T-cell (primary cell): ENCODE results near the gene PPP1R15B. TPM values are rescaled to one million over a fixed set of nuclear protein-coding genes. Genes with fewer than 3 reads are reported as not detected.

ENCODE experiments used
- ATAC-seq, 4 experiments: fragments of 200-7000 bp in 3 of 4; fragments of 150-1000 bp in 1 of 4; cut with Tn5 transposase; replicated peaks in 1 of 4; 1 replicate in 3 of 4; 2 replicates in 1 of 4; pipeline ENCODE4 v1.10.0; 2021; ENCODE audit warnings: moderate library complexity in 3 of 4, mild to moderate bottlenecking in 2 of 4, moderate number of reproducible peaks in 1 of 4
- CTCF ChIA-PET, 2 donors: fragments of 300-600 bp; sonication (Branson Sonifier 250); formaldehyde crosslinking; loops; one replicate each; lab custom pipeline; 2022; ENCODE audit warnings: antibody characterized with exemption in 2 of 2; lab: Charles Lee
- POLR2A ChIA-PET, 2 donors: fragments of 300-600 bp; sonication (Branson Sonifier 250); formaldehyde crosslinking; loops; one replicate each; lab custom pipeline; 2022; ENCODE audit warnings: antibody characterized with exemption in 2 of 2; lab: Charles Lee
- DNase-seq, 35 experiments: peaks; one replicate each; pipeline versions ENCODE4 v3.0.0 to v3.0.0-alpha.2; 2013 to 2023
- H3K27ac ChIP-seq: one replicate; pipeline ENCODE4 v1.5.1; 2013; ENCODE audit warnings: low read length
- H3K27me3 ChIP-seq, 2 experiments: replicated peaks in 1 of 2; 1 replicate in 1 of 2; 2 replicates in 1 of 2; pipeline versions ENCODE4 v1.6.1 to v1.7.0; 2013; ENCODE audit warnings: low read length in 1 of 2, mixed read lengths in 1 of 2; ENCODE audit not compliant: control insufficient read depth in 2 of 2, insufficient read depth in 2 of 2; ENCODE audit errors: extremely low read depth in 1 of 2
- H3K36me3 ChIP-seq, 2 donors: 1 replicate in 1 of 2; 2 replicates in 1 of 2; pipeline versions ENCODE4 v1.6.1 to v1.7.0; 2013; ENCODE audit warnings: low read length in 1 of 2; ENCODE audit not compliant: control insufficient read depth in 2 of 2, insufficient read depth in 1 of 2; ENCODE audit errors: extremely low read depth in 1 of 2
- H3K4me1 ChIP-seq, 2 experiments: 1 replicate in 1 of 2; 2 replicates in 1 of 2; pipeline versions ENCODE4 v1.6.1 to v1.7.0; 2013; ENCODE audit warnings: low read length in 2 of 2, mixed read lengths in 1 of 2; ENCODE audit not compliant: insufficient read depth in 2 of 2, control insufficient read depth in 1 of 2; ENCODE audit errors: extremely low read depth in 1 of 2
- H3K4me3 ChIP-seq, 2 donors: 1 replicate in 1 of 2; 2 replicates in 1 of 2; pipeline versions ENCODE4 v1.5.1 to v1.7.0; 2013; ENCODE audit warnings: mild to moderate bottlenecking in 2 of 2, low read length in 1 of 2, moderate library complexity in 1 of 2; ENCODE audit not compliant: control insufficient read depth in 1 of 2; ENCODE audit errors: extremely low read depth in 1 of 2
- H3K9me3 ChIP-seq: 2 replicates; pipeline ENCODE4 v1.7.0; 2013
- H3K27ac Mint-ChIP-seq, 2 donors: one replicate each; pipeline ENCODE4 v1.8.0; 2020 to 2021; ENCODE audit warnings: mild to moderate bottlenecking in 2 of 2, mixed read lengths in 2 of 2
- H3K27me3 Mint-ChIP-seq, 2 donors: one replicate each; pipeline ENCODE4 v1.8.0; 2021 to 2022; ENCODE audit warnings: mixed read lengths in 2 of 2
- H3K36me3 Mint-ChIP-seq: one replicate; pipeline ENCODE4 v1.8.0; 2021; ENCODE audit warnings: mixed read lengths
- H3K4me1 Mint-ChIP-seq, 3 donors: one replicate each; pipeline ENCODE4 v1.8.0; 2020 to 2022; ENCODE audit warnings: mixed read lengths in 3 of 3, mild to moderate bottlenecking in 1 of 3
- H3K4me3 Mint-ChIP-seq, 3 donors: one replicate each; pipeline ENCODE4 v1.8.0; 2020 to 2022; ENCODE audit warnings: mild to moderate bottlenecking in 3 of 3, mixed read lengths in 3 of 3, moderate library complexity in 3 of 3
- H3K9me3 Mint-ChIP-seq, 3 donors: one replicate each; pipeline ENCODE4 v1.8.0; 2020 to 2022; ENCODE audit warnings: mixed read lengths in 3 of 3
- WGBS: methylation state at CpG from one replicate; pipeline ENCODE4 v1.1.5; 2013; ENCODE audit warnings: missing lambda C conversion rate; ENCODE audit not compliant: insufficient coverage; 5-methylcytosine and 5-hydroxymethylcytosine counted together
- total RNA-seq, 35 experiments: library from RNA in 6 of 35; stranded (reverse) in 6 of 35; fragments of 120-200 nt in 1 of 35; gene quantifications; one replicate each; pipeline versions ENCODE4 v1.2.1 to v1.2.4 and lab custom pipeline; 2013 to 2026

Gene PPP1R15B
- total RNA-seq, 5 donors from 2014 or later (not counting 1 experiment from before 2014, with no cell fraction given), result 67.9 to 151 (median 70.6) TPM

DNA sequence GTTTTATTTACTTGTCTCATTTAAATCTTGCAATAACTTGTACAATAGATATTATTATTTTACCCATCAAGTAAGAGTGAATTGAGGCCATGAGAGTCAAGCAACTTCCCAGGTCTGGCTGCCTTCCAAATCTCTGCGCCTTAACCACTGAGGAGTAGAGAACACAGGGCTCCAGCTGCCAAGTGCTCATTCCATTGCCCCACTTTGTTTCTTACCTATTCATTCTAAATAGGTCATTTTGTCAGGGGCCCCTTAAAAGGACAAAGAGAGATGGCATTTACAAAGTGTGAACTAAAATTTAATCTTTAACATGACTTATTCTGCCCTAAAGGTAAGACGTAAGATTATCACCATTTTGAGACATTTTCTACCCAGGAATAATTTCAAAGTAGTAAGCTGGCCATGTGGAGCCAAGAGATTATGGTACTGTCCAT is 3.5 kb downstream of the PPP1R15B start:
- Histone ChIP-seq H3K9me3 (no peaks in the 10 kb centered on the region), H3K27ac (peak overlapping the region; percentile 100), H3K36me3 (peaks cover 4 to 32% of the 10 kb centered on the region in 2 donors), H3K4me3 (peak overlapping the region; percentile 96 to 100), H3K4me1 (peaks cover 12 to 14% of the 10 kb centered on the region in 2 experiments), H3K27me3 (no peaks in the 10 kb centered on the region)
- peak overlapping the region; percentile 98 to 99 (median 98) for H3K4me3 Mint-ChIP-seq
- ATAC-seq, result no peak
- H3K27ac Mint-ChIP-seq, result peak overlapping the region; percentile 80 to 100
- CTCF ChIA-PET, result interaction anchor here (0.5 to 4.9 kb wide), 7 partner anchors 10 to 1070 kb away, joined by 3 to 53 read pairs (median 4); no protein-coding TSS in a partner anchor
- peaks cover 28 to 52% (median 32%) of the 10 kb centered on the region in 3 donors for H3K4me1 Mint-ChIP-seq
- WGBS, result no CpG with 5 or more reads among the region's 2 CpGs
- DNase-seq, result peak in 23 of 35 experiments; percentile 11 to 63 (median 30)
- H3K27me3 Mint-ChIP-seq, result no peaks in the 10 kb centered on the region
- no peaks in the 10 kb centered on the region for H3K9me3 Mint-ChIP-seq
- H3K36me3 Mint-ChIP-seq, result peaks cover 50% of the 10 kb centered on the region
- POLR2A ChIA-PET, result interaction anchor here (0.6 to 1.8 kb wide), 5 partner anchors 9 to 105 kb away, joined by 3 to 15 read pairs (median 3); no protein-coding TSS in a partner anchor

DNA sequence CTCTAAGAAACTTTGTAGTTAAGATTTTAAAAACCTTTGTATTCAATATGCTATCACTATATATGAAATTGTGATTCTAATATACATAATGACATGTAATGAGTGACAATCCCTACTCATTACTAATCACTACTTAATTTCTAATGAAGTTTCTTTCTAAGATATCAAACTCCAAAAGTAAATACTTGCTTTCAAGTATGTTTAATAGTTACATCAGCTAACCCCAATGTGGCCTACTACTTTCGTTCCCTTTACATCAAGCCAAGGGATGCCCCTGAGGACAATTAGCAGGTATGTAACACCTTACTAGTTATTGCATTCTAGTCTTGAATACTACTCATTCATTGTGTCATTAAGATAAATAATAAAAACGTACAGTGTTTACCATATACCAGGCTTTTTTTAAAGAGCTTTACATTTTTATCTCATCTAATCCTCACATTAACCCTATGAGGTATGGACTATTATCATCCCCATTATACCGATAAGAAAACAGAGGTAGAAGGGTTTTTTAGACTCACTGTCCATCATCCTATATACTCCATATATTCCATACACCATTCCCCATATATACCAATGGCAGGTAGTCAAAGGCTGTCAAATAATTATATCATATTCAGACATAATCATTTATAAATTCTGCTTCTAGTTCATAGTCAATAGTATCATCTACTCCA is 4.2 kb downstream of the PPP1R15B start:
- ChIA-PET CTCF (interaction anchor here (0.6 to 4.9 kb wide), 5 partner anchors 9 to 96 kb away, joined by 3 to 53 read pairs (median 4); no protein-coding TSS in a partner anchor), POLR2A (interaction anchor here (0.6 to 1.8 kb wide), 6 partner anchors 9 to 106 kb away, joined by 3 to 15 read pairs (median 3); no protein-coding TSS in a partner anchor)
- Mint-ChIP-seq H3K4me1 (peaks cover 26 to 52% (median 29%) of the 10 kb centered on the region in 3 donors), H3K9me3 (no peaks in the 10 kb centered on the region), H3K27me3 (no peaks in the 10 kb centered on the region), H3K4me3 (peak overlapping the region; percentile 98 to 99 (median 98)), H3K36me3 (peaks cover 50% of the 10 kb centered on the region), H3K27ac (peak overlapping the region; percentile 40 to 80)
- H3K36me3 ChIP-seq, result peaks cover 4 to 33% of the 10 kb centered on the region in 2 donors
- DNase-seq (peak in 1 of 35 experiments; percentile 27), ATAC-seq (no peak)
- H3K4me1 ChIP-seq, result peaks cover 6 to 14% of the 10 kb centered on the region in 2 experiments
- no peaks in the 10 kb centered on the region for H3K9me3 ChIP-seq
- peak overlapping the region; percentile 96 to 100 for H3K4me3 ChIP-seq
- no peaks in the 10 kb centered on the region for H3K27me3 ChIP-seq
- WGBS, result no CpG with 5 or more reads among the region's 3 CpGs
- peak overlapping the region; percentile 100 for H3K27ac ChIP-seq

- Histone ChIP-seq H3K27ac (peak overlapping the region; percentile 28), H3K4me3 (peak overlapping the region; percentile 6 to 29), H3K9me3 (no peaks in the 10 kb centered on the region), H3K27me3 (no peaks in the 10 kb centered on the region), H3K4me1 (peaks cover 4 to 14% of the 10 kb centered on the region in 2 experiments), H3K36me3 (peaks cover 4 to 36% of the 10 kb centered on the region in 2 donors)
- Mint-ChIP-seq H3K27me3 (no peaks in the 10 kb centered on the region), H3K36me3 (peaks cover 50% of the 10 kb centered on the region), H3K4me1 (peaks cover 23 to 52% (median 28%) of the 10 kb centered on the region in 3 donors), H3K27ac (peak overlapping the region; percentile 23 to 72), H3K4me3 (peak overlapping the region; percentile 98 to 99 (median 98)), H3K9me3 (no peaks in the 10 kb centered on the region)
- no CpG with 5 or more reads among the region's 4 CpGs for WGBS
- no peak for DNase-seq
- ATAC-seq, result no peak
- ChIA-PET POLR2A (interaction anchor here (1.0 to 1.8 kb wide), 3 partner anchors 8 to 24 kb away, joined by 3 to 15 read pairs (median 6); no protein-coding TSS in a partner anchor), CTCF (interaction anchor here in 1 of 2 donors (4.9 kb wide), 1 partner anchor 9 kb away, joined by 53 read pairs; no protein-coding TSS in a partner anchor)
Measured at GRCh38 chr1:204406621-204407020, 5.0 kb downstream of the PPP1R15B start.

DNA sequence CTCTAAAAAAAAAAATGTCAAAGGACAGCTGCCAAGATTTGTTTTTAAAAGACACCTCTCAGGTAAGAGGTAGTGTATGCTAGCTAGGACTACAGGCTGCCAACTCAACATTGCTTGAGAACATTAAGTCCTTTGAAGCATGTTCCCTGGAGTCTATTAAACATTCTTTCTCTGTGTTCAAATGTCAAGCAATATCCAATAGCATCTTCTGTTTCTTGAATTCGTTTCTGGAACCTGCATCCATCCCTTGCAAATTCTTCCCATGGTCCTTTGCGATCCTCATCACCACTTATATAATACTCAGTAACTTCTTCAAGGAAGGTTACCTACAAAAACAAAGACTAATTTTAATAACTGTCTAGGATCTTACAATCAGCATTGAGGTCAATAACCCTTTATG is 5.6 kb downstream of the PPP1R15B start:
- Histone ChIP-seq H3K36me3 (peaks cover 4 to 36% of the 10 kb centered on the region in 2 donors), H3K4me3 (peak overlapping the region in 1 of 2 donors; percentile 6), H3K4me1 (peaks cover 4 to 14% of the 10 kb centered on the region in 2 experiments), H3K27ac (peak overlapping the region; percentile 28), H3K9me3 (no peaks in the 10 kb centered on the region), H3K27me3 (no peaks in the 10 kb centered on the region)
- WGBS, result 30% methylated on average over 2 of the region's 2 CpGs
- Mint-ChIP-seq H3K4me3 (peak overlapping the region; percentile 98 to 99 (median 98)), H3K4me1 (peaks cover 23 to 52% (median 29%) of the 10 kb centered on the region in 3 donors), H3K36me3 (peaks cover 52% of the 10 kb centered on the region), H3K27ac (peak overlapping the region; percentile 60 to 69), H3K27me3 (no peaks in the 10 kb centered on the region), H3K9me3 (no peaks in the 10 kb centered on the region)
- POLR2A ChIA-PET, result interaction anchor here (0.6 to 0.7 kb wide), 3 partner anchors 13 to 50 kb away, joined by 3 to 6 read pairs (median 3); no protein-coding TSS in a partner anchor
- no peak for ATAC-seq
- CTCF ChIA-PET, result no interaction called here
- no peak for DNase-seq

- 40% methylated on average over 2 of the region's 2 CpGs for WGBS
- CTCF ChIA-PET, result no interaction called here
- H3K27ac Mint-ChIP-seq, result peak overlapping the region in 1 of 2 donors; percentile 27
- POLR2A ChIA-PET, result no interaction called here
- Histone ChIP-seq H3K9me3 (no peaks in the 10 kb centered on the region), H3K36me3 (peaks cover 4 to 45% of the 10 kb centered on the region in 2 donors), H3K27me3 (no peaks in the 10 kb centered on the region), H3K4me1 (peaks cover 4 to 10% of the 10 kb centered on the region in 2 experiments), H3K4me3 (no peak overlapping the region), H3K27ac (peak overlapping the region; percentile 28)
- no peaks in the 10 kb centered on the region for H3K27me3 Mint-ChIP-seq
- peaks cover 23 to 52% (median 29%) of the 10 kb centered on the region in 3 donors for H3K4me1 Mint-ChIP-seq
- no peaks in the 10 kb centered on the region for H3K9me3 Mint-ChIP-seq
- no peak for ATAC-seq
- H3K4me3 Mint-ChIP-seq, result no peak overlapping the region
- DNase-seq, result no peak
- H3K36me3 Mint-ChIP-seq, result peaks cover 51% of the 10 kb centered on the region
Measured at GRCh38 chr1:204404629-204405028, 7.0 kb downstream of the PPP1R15B start.

DNA sequence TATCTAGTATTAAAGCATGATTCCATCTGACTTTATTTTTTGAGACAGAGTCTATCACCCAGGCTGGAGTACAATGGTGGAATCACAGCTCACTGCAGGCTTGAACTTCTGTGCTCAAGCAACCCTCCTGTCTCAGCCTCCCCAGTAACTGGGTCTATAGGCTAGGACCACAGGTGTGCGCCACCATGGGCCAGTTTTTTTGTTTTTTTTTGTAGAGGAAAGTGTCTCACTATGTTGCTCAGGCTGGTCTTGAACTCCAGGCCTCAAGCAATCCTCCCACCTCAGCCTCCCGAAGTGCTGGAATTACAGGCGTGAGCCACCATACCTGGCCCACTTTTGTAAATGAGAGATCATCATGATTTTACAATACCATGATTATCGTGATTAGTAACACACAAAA is 9.2 kb downstream of the PPP1R15B start:
- Mint-ChIP-seq H3K27ac (no peak overlapping the region), H3K9me3 (no peaks in the 10 kb centered on the region), H3K27me3 (no peaks in the 10 kb centered on the region), H3K4me1 (peaks cover 25 to 46% (median 32%) of the 10 kb centered on the region in 3 donors), H3K4me3 (no peak overlapping the region), H3K36me3 (peaks cover 39% of the 10 kb centered on the region)
- Histone ChIP-seq H3K27me3 (no peaks in the 10 kb centered on the region), H3K4me3 (no peak overlapping the region), H3K4me1 (peaks cover 4 to 10% of the 10 kb centered on the region in 2 experiments), H3K27ac (no peak overlapping the region), H3K9me3 (no peaks in the 10 kb centered on the region), H3K36me3 (peaks cover 4 to 49% of the 10 kb centered on the region in 2 donors)
- 93% methylated on average over 3 of the region's 4 CpGs for WGBS
- ATAC-seq (no peak), DNase-seq (no peak)
- ChIA-PET POLR2A (interaction anchor here in 1 of 2 donors (0.7 kb wide), 1 partner anchor 8 kb away, joined by 4 read pairs; no protein-coding TSS in a partner anchor), CTCF (no interaction called here)
